Measurements from ENCODE around the gene GP5. TPM values are rescaled to one million over a fixed set of nuclear protein-coding genes. Genes with fewer than 3 reads are reported as not detected.

Gene GP5
- 0.09 TPM in 1 of 2 replicates, not detected in the other for total RNA-seq

GRCh38 chr3:194399166-194399565, at the start of gene GP5:
Gene GP5 (minus strand): TSS chr3:194399266. CDS start chr3:194398282, 984 bp downstream.

GRCh38 chr3:194369522-194370279, 29.4 kb downstream of the GP5 start, which contains the start of gene LRRC15:
Gene LRRC15 (minus strand): TSS chr3:194369743. CDS start chr3:194361043, 8,700 bp downstream.

GRCh38 chr3:194351080-194351672, 47.9 kb downstream of the GP5 start, which contains the start of gene CPN2:
Gene CPN2 (minus strand): TSS chr3:194351328. CDS start chr3:194342702, 8,626 bp downstream.

Other genes starting within 250 kb of the GP5 start
- gene CPN2, start 47.9 kb downstream of the GP5 start, total RNA-seq: not detected in 2 replicates
- gene LRRC15, start 29.5 kb downstream of the GP5 start, total RNA-seq: under 0.01 TPM in 2 replicates
- gene ATP13A3, start 87.7 kb upstream of the GP5 start, total RNA-seq: 167 and 293 TPM in 2 replicates
- gene TMEM44, start 234.2 kb upstream of the GP5 start, total RNA-seq: 44.8 and 76.4 TPM in 2 replicates

Measured in endothelial cell of coronary artery (primary cell).